CD4-positive, alpha-beta T cell (primary cell): ENCODE results near the gene EPHB4. TPM values are rescaled to one million over a fixed set of nuclear protein-coding genes. Genes with fewer than 3 reads are reported as not detected.

ENCODE experiments used
- ATAC-seq: fragments of 200-7000 bp; cut with Tn5 transposase; one replicate; pipeline ENCODE4 v1.10.0; 2022; ENCODE audit warnings: mild to moderate bottlenecking; ENCODE audit not compliant: poor library complexity
- CTCF ChIA-PET: fragments of 350-600 bp; sonication (Branson Sonifier 250); formaldehyde crosslinking; loops from one replicate; lab custom pipeline; 2021; ENCODE audit warnings: antibody characterized with exemption, inconsistent platforms; lab: Charles Lee
- POLR2A ChIA-PET: fragments of 350-600 bp; sonication (Branson Sonifier 250); formaldehyde crosslinking; loops from one replicate; lab custom pipeline; 2021; ENCODE audit warnings: antibody characterized with exemption, inconsistent platforms; lab: Charles Lee
- DNase-seq, 14 experiments: peaks; one replicate each; pipeline ENCODE4 v3.0.0-alpha.2; 2013 to 2020; ENCODE audit warnings: mixed read lengths in 2 of 14
- H3K27ac ChIP-seq, 2 donors: one replicate each; pipeline versions ENCODE4 v1.5.1 to v1.7.0; 2013; ENCODE audit warnings: low read length in 2 of 2, low read depth in 1 of 2, mild to moderate bottlenecking in 1 of 2
- H3K27me3 ChIP-seq, 2 experiments: 1 replicate in 1 of 2; 2 replicates in 1 of 2; pipeline versions ENCODE4 v1.6.1 to v1.7.0; 2013; ENCODE audit warnings: low read length in 2 of 2, control low read depth in 1 of 2, mild to moderate bottlenecking in 1 of 2, moderate library complexity in 1 of 2; ENCODE audit not compliant: insufficient read depth in 2 of 2, control insufficient read depth in 1 of 2
- H3K36me3 ChIP-seq: one replicate; pipeline ENCODE4 v1.6.1; 2013; ENCODE audit warnings: low read length, control low read depth; ENCODE audit not compliant: insufficient read depth
- H3K4me1 ChIP-seq: one replicate; pipeline ENCODE4 v1.6.1; 2013; ENCODE audit warnings: low read length, control low read depth; ENCODE audit not compliant: insufficient read depth
- H3K4me3 ChIP-seq: one replicate; pipeline ENCODE4 v1.5.1; 2013; ENCODE audit warnings: mild to moderate bottlenecking, low read length, moderate library complexity
- H3K9me3 ChIP-seq, 2 experiments: 1 replicate in 1 of 2; 2 replicates in 1 of 2; pipeline versions ENCODE4 v1.6.1 to v1.7.0; 2013; ENCODE audit warnings: low read length in 2 of 2, mild to moderate bottlenecking in 2 of 2, control low read depth in 1 of 2, moderate library complexity in 1 of 2; ENCODE audit not compliant: control insufficient read depth in 1 of 2, insufficient read depth in 1 of 2
- H3K27ac Mint-ChIP-seq: one replicate; pipeline ENCODE4 v1.8.0; 2020; ENCODE audit warnings: mixed read lengths
- H3K27me3 Mint-ChIP-seq: one replicate; pipeline ENCODE4 v1.8.0; 2021; ENCODE audit warnings: mixed read lengths
- H3K36me3 Mint-ChIP-seq: one replicate; pipeline ENCODE4 v1.8.0; 2021; ENCODE audit warnings: low read depth, mixed read lengths
- H3K4me1 Mint-ChIP-seq: one replicate; pipeline ENCODE4 v1.8.0; 2021; ENCODE audit warnings: low read depth, mixed read lengths
- H3K4me3 Mint-ChIP-seq: one replicate; pipeline ENCODE4 v1.8.0; 2020; ENCODE audit warnings: mild to moderate bottlenecking, mixed read lengths
- H3K9me3 Mint-ChIP-seq: one replicate; pipeline ENCODE4 v1.8.0; 2020; ENCODE audit warnings: mixed read lengths
- intact Hi-C, 2 experiments: fragments of 100-400 bp; cut with DNase I in 1 of 2; cut with micrococcal nuclease in 1 of 2; formaldehyde crosslinking; loops; one replicate each; pipeline versions ENCODE4 v1.15.1 to v1.9.0; 2023 to 2025; cut with DNase I, micrococcal nuclease
- total RNA-seq, 174 experiments: library from RNA in 2 of 174; stranded (reverse) in 2 of 174; gene quantifications; one replicate each; pipeline ENCODE4 v1.2.3 and lab custom pipeline; 2021 to 2026
- TF ChIP-seq, protein P1 (sequence below): fragments of 200-600 bp; IDR thresholded peaks from one replicate; pipeline ENCODE4 v1.8.0; 2022; ENCODE audit warnings: antibody characterized with exemption, mild to moderate bottlenecking

EPHB4 gene
- total RNA-seq, 2 experiments from 2014 or later = 8.4 to 8.9 TPM

DNA sequence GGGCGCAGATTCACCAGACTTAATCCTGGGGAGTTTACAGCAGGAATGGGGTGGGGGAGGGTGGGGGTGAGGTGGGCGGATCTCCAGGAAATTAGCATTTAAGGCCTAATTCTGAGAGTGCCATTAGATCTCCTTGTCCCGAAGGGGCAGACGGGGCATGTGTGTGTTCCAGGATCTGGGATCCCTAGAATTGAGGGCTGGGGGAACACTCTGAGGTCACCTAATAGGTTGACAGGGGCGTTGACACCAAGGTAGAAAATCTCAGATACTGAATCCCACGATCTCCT, 9.4 kb upstream of the EPHB4 start:
- peaks cover under 1% of the 10 kb centered on the region for H3K27me3 Mint-ChIP-seq
- POLR2A ChIA-PET = interaction anchor here (0.7 to 1.0 kb wide), 2 partner anchors 16 to 38 kb away, joined by 4 to 6 read pairs; partner anchors contain the start of genes SLC12A9 and SRRT

DNA sequence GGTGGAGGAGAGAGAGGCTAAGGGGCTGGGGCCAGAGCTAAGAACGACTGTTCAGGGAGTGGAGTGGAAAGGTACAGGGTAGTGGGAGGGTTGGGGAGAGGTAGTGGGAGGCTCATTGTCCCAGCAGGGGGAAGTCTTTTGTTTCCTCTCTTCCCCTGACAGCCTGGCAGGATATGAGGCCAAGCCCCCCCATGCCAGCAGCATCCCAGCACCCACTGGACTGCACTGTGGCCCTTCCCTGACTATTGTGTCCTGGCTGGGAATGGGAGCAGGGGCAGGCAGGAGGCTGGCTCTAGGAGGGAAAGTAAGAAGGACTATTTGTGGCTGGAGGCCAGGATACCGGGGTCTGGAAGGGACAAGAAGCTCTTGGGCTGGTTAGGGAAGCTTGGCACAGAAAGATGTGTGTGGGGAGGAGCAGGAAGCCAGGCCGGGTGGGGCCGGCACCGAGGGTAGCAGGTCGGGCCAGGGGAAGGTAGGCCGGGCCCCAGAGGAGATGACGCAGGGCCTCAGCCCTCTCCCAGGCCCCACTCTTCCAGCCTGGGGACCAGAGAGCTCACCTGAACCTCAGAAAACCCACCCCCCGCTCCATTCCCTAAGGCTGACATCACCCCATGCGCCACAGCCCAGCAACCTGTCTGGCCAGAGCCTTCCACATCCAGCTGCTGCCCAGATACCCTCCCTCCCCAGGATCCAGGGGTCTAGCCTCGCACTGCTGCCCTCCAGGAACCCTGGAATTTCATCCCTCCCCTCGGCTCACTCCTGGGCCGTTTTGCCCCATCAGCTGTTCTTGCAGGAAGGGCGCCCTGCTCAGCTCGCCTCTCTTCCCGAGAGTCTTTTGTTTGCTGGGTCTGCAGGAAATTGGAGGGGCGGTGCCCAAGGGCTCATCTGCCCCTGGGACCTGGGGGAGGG, 8.8 kb upstream of the EPHB4 start:
- H3K9me3 ChIP-seq = no peaks in the 10 kb centered on the region
- peaks cover 4% of the 10 kb centered on the region for H3K27me3 Mint-ChIP-seq
- ChIA-PET CTCF (no interaction called here), POLR2A (interaction anchor here (0.7 to 1.6 kb wide), 3 partner anchors 16 to 53 kb away, joined by 3 to 6 read pairs (median 4); partner anchors contain the start of genes SLC12A9, SRRT and UFSP1)
- ATAC-seq (no peak), DNase-seq (no peak)
- no peaks in the 10 kb centered on the region for H3K36me3 Mint-ChIP-seq
- no peaks in the 10 kb centered on the region for H3K27me3 ChIP-seq
- H3K27ac Mint-ChIP-seq = peak overlapping the region; percentile 10
- H3K9me3 Mint-ChIP-seq = no peaks in the 10 kb centered on the region
- H3K4me3 ChIP-seq = no peak overlapping the region
- intact Hi-C loops = loop anchor here in 1 of 2 experiments (5.0 to 10.0 kb wide), 4 partner anchors 129 to 1221 kb away; partner anchors contain the start of genes FIS1, POP7, ZKSCAN1 and ZSCAN25
- peaks cover 16% of the 10 kb centered on the region for H3K4me1 ChIP-seq
- TF ChIP-seq, protein P1, sequence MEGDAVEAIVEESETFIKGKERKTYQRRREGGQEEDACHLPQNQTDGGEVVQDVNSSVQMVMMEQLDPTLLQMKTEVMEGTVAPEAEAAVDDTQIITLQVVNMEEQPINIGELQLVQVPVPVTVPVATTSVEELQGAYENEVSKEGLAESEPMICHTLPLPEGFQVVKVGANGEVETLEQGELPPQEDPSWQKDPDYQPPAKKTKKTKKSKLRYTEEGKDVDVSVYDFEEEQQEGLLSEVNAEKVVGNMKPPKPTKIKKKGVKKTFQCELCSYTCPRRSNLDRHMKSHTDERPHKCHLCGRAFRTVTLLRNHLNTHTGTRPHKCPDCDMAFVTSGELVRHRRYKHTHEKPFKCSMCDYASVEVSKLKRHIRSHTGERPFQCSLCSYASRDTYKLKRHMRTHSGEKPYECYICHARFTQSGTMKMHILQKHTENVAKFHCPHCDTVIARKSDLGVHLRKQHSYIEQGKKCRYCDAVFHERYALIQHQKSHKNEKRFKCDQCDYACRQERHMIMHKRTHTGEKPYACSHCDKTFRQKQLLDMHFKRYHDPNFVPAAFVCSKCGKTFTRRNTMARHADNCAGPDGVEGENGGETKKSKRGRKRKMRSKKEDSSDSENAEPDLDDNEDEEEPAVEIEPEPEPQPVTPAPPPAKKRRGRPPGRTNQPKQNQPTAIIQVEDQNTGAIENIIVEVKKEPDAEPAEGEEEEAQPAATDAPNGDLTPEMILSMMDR = no peak
- H3K36me3 ChIP-seq = no peaks in the 10 kb centered on the region
- H3K4me1 Mint-ChIP-seq = peaks cover 10% of the 10 kb centered on the region
- peak overlapping the region; percentile 17 for H3K4me3 Mint-ChIP-seq
- H3K27ac ChIP-seq = no peak overlapping the region

More for the DNA sequence above, 9.4 kb upstream of the EPHB4 start:
- CTCF ChIA-PET = no interaction called here
- ATAC-seq (no peak), DNase-seq (no peak)
- intact Hi-C loops = loop anchor here in 1 of 2 experiments (5.0 to 10.0 kb wide), 4 partner anchors 129 to 1222 kb away; partner anchors contain the start of genes FIS1, POP7, ZKSCAN1 and ZSCAN25
- Histone ChIP-seq H3K4me1 (peaks cover 16% of the 10 kb centered on the region), H3K4me3 (peak overlapping the region; percentile 61), H3K27ac (peak overlapping the region in 1 of 2 donors; percentile 10), H3K36me3 (no peaks in the 10 kb centered on the region), H3K27me3 (no peaks in the 10 kb centered on the region), H3K9me3 (no peaks in the 10 kb centered on the region)
- TF ChIP-seq, protein P1 = no peak
- Mint-ChIP-seq H3K9me3 (no peaks in the 10 kb centered on the region), H3K36me3 (no peaks in the 10 kb centered on the region), H3K4me1 (peaks cover 10% of the 10 kb centered on the region), H3K4me3 (peak overlapping the region; percentile 85), H3K27ac (no peak overlapping the region)

DNA sequence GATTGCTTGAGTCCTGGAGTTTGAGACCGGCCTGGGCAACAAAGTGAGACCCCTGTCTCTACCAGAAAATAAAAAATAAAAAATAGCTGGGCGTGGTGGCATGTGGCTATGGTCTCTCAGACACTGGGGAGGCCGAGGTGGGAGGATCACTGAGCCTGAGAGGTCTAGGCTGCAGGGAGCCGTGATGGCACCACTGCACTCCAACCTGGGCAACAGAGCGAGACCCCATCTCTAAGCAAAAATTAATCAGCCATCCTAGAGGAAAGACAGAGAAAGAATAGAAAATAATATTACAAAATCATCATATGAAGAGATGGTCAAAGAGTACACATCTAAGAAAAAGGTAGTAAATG, 4.9 kb upstream of the EPHB4 start:
- POLR2A ChIA-PET = no interaction called here
- no peak overlapping the region for H3K27ac Mint-ChIP-seq
- Histone ChIP-seq H3K4me1 (peaks cover 27% of the 10 kb centered on the region), H3K4me3 (no peak overlapping the region), H3K27me3 (peaks cover 14 to 17% of the 10 kb centered on the region in 2 experiments), H3K27ac (no peak overlapping the region), H3K9me3 (peaks cover 0 to 12% of the 10 kb centered on the region in 2 experiments), H3K36me3 (no peaks in the 10 kb centered on the region)
- no peaks in the 10 kb centered on the region for H3K36me3 Mint-ChIP-seq
- CTCF ChIA-PET = no interaction called here
- TF ChIP-seq, protein P1 = no peak
- no peak overlapping the region for H3K4me3 Mint-ChIP-seq
- H3K9me3 Mint-ChIP-seq = no peaks in the 10 kb centered on the region
- peaks cover 17% of the 10 kb centered on the region for H3K27me3 Mint-ChIP-seq
- ATAC-seq (no peak), DNase-seq (no peak)
- peaks cover 18% of the 10 kb centered on the region for H3K4me1 Mint-ChIP-seq
- intact Hi-C loops = loop anchor here in 1 of 2 experiments (10.0 kb wide), 1 partner anchor 1217 kb away; the partner anchor contains the start of gene ZSCAN25
